Suprapubic skin (tissue), 4 donors: ENCODE results near the gene ZNF24. TPM values are rescaled to one million over a fixed set of nuclear protein-coding genes. Genes with fewer than 3 reads are reported as not detected.

Experiments used
- DNase-seq, 2 donors: peaks; one replicate each; pipeline ENCODE4 v3.0.0-alpha.2; 2019; ENCODE audit warnings: low spot score in 2 of 2
- H3K27ac ChIP-seq: fragments of 200-600 bp; sonication (generic); one replicate; pipeline ENCODE4 v1.5.1; 2019
- H3K27me3 ChIP-seq: fragments of 200-600 bp; sonication (generic); one replicate; pipeline ENCODE4 v1.5.1; 2019
- H3K36me3 ChIP-seq: fragments of 200-600 bp; sonication (generic); one replicate; pipeline ENCODE4 v1.5.1; 2019
- H3K4me1 ChIP-seq: fragments of 200-600 bp; sonication (generic); one replicate; pipeline ENCODE4 v1.5.1; 2019
- H3K4me3 ChIP-seq: fragments of 200-600 bp; sonication (generic); one replicate; pipeline ENCODE4 v1.5.1; 2019; ENCODE audit warnings: mild to moderate bottlenecking
- H3K9me3 ChIP-seq: fragments of 200-600 bp; sonication (generic); one replicate; pipeline ENCODE4 v1.5.1; 2019
- CTCF ChIP-seq, 2 donors: fragments of 200-600 bp in 1 of 2; fragments of 450-650 bp in 1 of 2; sonication (generic) in 1 of 2; IDR thresholded peaks; one replicate each; pipeline ENCODE4 v1.5.1; 2016 to 2019; ENCODE audit warnings: antibody characterized with exemption in 2 of 2, mild to moderate bottlenecking in 1 of 2, moderate library complexity in 1 of 2
- EP300 ChIP-seq: sonication (generic); formaldehyde crosslinking; IDR thresholded peaks from one replicate; pipeline ENCODE4 v1.6.1; 2017; ENCODE audit warnings: antibody characterized with exemption
- POLR2A ChIP-seq, 2 donors: fragments of 450-650 bp; IDR thresholded peaks; one replicate each; pipeline ENCODE4 v1.6.1; 2017; ENCODE audit warnings: antibody characterized with exemption in 2 of 2, mild to moderate bottlenecking in 2 of 2, moderate library complexity in 2 of 2
- POLR2AphosphoS5 ChIP-seq, 3 donors: sonication (generic); formaldehyde crosslinking; IDR thresholded peaks; one replicate each; pipeline ENCODE4 v1.6.1; 2017; ENCODE audit warnings: antibody characterized with exemption in 3 of 3
- WGBS: methylation state at CpG from one replicate; pipeline ENCODE4 v1.1.5; 2018; 5-methylcytosine and 5-hydroxymethylcytosine counted together
- total RNA-seq, 4 donors: library from RNA; depleted of rRNA; stranded (reverse); fragments of >200 nt; gene quantifications; one replicate each; pipeline ENCODE4 v1.1.0, GENCODE V29; 2016

ZNF24 gene
- total RNA-seq, 4 donors from 2014 or later, result 28.9 to 46.4 (median 37.4) TPM

- Histone ChIP-seq H3K27me3 (no peaks in the 10 kb centered on the region), H3K4me1 (peaks cover 5% of the 10 kb centered on the region), H3K9me3 (no peaks in the 10 kb centered on the region), H3K36me3 (no peaks in the 10 kb centered on the region), H3K4me3 (no peak overlapping the region), H3K27ac (no peak overlapping the region)
- WGBS, result 61% methylated on average over 3 of the region's 3 CpGs
- DNase-seq, result no peak
- TF ChIP-seq POLR2AphosphoS5 (IDR thresholded peaks at IDR 0.05) (no peak), CTCF (IDR thresholded peaks at IDR 0.05) (peak in 1 of 2 donors; percentile 39), POLR2A (IDR thresholded peaks at IDR 0.05) (no peak)
Measured at GRCh38 chr18:35387152-35387571, 42.9 kb upstream of the ZNF24 start.

- peaks cover 5% of the 10 kb centered on the region for H3K4me1 ChIP-seq
- H3K9me3 ChIP-seq, result no peaks in the 10 kb centered on the region
- no peak overlapping the region for H3K27ac ChIP-seq
- no peaks in the 10 kb centered on the region for H3K27me3 ChIP-seq
- no peaks in the 10 kb centered on the region for H3K36me3 ChIP-seq
- no peak overlapping the region for H3K4me3 ChIP-seq
- WGBS, result 13% methylated on average over 7 of the region's 7 CpGs
- no peak for DNase-seq
- TF ChIP-seq CTCF (IDR thresholded peaks at IDR 0.05), result peak; percentile 70 to 89
- no peak for TF ChIP-seq EP300
Measured at GRCh38 chr18:35386600-35387100, 42.4 kb upstream of the ZNF24 start.

GRCh38 chr18:35383136-35383535, 38.9 kb upstream of the ZNF24 start:
- Histone ChIP-seq H3K27ac (no peak overlapping the region), H3K36me3 (no peaks in the 10 kb centered on the region), H3K4me3 (no peak overlapping the region), H3K9me3 (no peaks in the 10 kb centered on the region), H3K27me3 (no peaks in the 10 kb centered on the region), H3K4me1 (peaks cover 3% of the 10 kb centered on the region)
- no peak for DNase-seq
- 76% methylated on average over 2 of the region's 2 CpGs for WGBS
- TF ChIP-seq EP300, result no peak
- no peak for TF ChIP-seq CTCF (IDR thresholded peaks at IDR 0.05)
- TF ChIP-seq POLR2AphosphoS5 (IDR thresholded peaks at IDR 0.05), result no peak
- no peak for TF ChIP-seq POLR2A (IDR thresholded peaks at IDR 0.05)

GRCh38 chr18:35379421-35379820, 35.2 kb upstream of the ZNF24 start:
- H3K4me1 ChIP-seq, result peaks cover 14% of the 10 kb centered on the region
- no peak for DNase-seq
- WGBS, result 87% methylated on average over 2 of the region's 2 CpGs
- no peak overlapping the region for H3K27ac ChIP-seq
- H3K4me3 ChIP-seq, result no peak overlapping the region
- H3K27me3 ChIP-seq, result no peaks in the 10 kb centered on the region
- H3K36me3 ChIP-seq, result no peaks in the 10 kb centered on the region
- no peaks in the 10 kb centered on the region for H3K9me3 ChIP-seq
- TF ChIP-seq POLR2A (IDR thresholded peaks at IDR 0.05) (no peak), POLR2AphosphoS5 (IDR thresholded peaks at IDR 0.05) (no peak), CTCF (IDR thresholded peaks at IDR 0.05) (no peak), EP300 (no peak)

- H3K36me3 ChIP-seq, result no peaks in the 10 kb centered on the region
- WGBS, result 40% methylated on average over 4 of the region's 4 CpGs
- H3K4me1 ChIP-seq, result peaks cover 14% of the 10 kb centered on the region
Measured at GRCh38 chr18:35378574-35378896, 34.3 kb upstream of the ZNF24 start.

More at GRCh38 chr18:35378574-35378896, 34.3 kb upstream of the ZNF24 start:
- no peaks in the 10 kb centered on the region for H3K27me3 ChIP-seq
- DNase-seq, result no peak
- TF ChIP-seq EP300, result no peak
- TF ChIP-seq POLR2A (IDR thresholded peaks at IDR 0.05), result no peak
- TF ChIP-seq CTCF (IDR thresholded peaks at IDR 0.05), result no peak
- TF ChIP-seq POLR2AphosphoS5 (IDR thresholded peaks at IDR 0.05), result no peak
- no peak overlapping the region for H3K4me3 ChIP-seq
- H3K9me3 ChIP-seq, result no peaks in the 10 kb centered on the region
- no peak overlapping the region for H3K27ac ChIP-seq
